ENCODE data around the gene INTU. TPM values are rescaled to one million over a fixed set of nuclear protein-coding genes. Genes with fewer than 3 reads are reported as not detected.
A peak's percentile ranks its signal among the peaks of the same experiment; 100 is the strongest.

Gene INTU
- total and polyA plus RNA-seq, 9 of the 15 experiments (the other 6 are each of a cell fraction or from before 2014, with no cell fraction given): 1.5 to 8.9 (median 3.9) TPM

DNA sequence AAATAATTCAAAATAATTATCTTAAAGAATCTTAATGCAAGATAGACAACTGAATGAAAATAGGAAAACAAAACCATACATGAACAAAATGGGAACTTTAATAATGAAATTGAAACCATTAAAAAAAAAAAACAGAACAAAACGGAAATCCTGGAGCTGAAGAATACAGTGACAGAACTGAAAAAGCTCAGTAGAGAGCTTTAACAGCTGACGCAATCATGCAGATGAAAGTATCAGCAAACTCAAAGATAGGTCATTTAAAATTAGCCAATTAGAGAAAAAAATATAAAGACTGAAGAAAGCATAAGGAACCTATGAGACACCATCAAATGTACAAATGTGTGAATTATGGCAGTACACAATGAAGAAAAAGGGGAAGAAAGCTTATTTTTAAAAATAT, 116.2 kb downstream of the INTU start (continued):
- TF ChIP-seq HLTF (IDR thresholded peaks at IDR 0.05) (peak; percentile 94), EGR1 (conservative IDR thresholded peaks at IDR 0.05) (no peak), BRF1 (IDR thresholded peaks at IDR 0.05; ENCODE audit: borderline replicate concordance, extremely low read depth, insufficient read length) (no peak), ATF3 (IDR thresholded peaks at IDR 0.05) (peak; percentile 58), ATF3 (CRISPR knock-in tag; conservative IDR thresholded peaks at IDR 0.05) (no peak), PTTG1 (tag; IDR thresholded peaks at IDR 0.05; ENCODE audit: low read depth) (no peak), BRD4 (IDR thresholded peaks at IDR 0.05) (no peak), TRIM24 (IDR thresholded peaks at IDR 0.05) (peak; percentile 93 to 94), ZSCAN32 (CRISPR knock-in tag; IDR thresholded peaks at IDR 0.05) (no peak), POLR2B (IDR thresholded peaks at IDR 0.05; ENCODE audit: low read depth, partially characterized antibody) (no peak), RBFOX2 (IDR thresholded peaks at IDR 0.05; ENCODE audit: low read depth, low read length) (no peak), SRSF1 (IDR thresholded peaks at IDR 0.05; ENCODE audit: low read depth, low read length) (no peak), PYGO2 (tag; IDR thresholded peaks at IDR 0.05) (no peak), CBX1 (IDR thresholded peaks at IDR 0.05; ENCODE audit: low read depth) (0 out of 2 replicates have a peak, but pooled peaks have one; percentile 49), HBP1 (CRISPR knock-in tag; IDR thresholded peaks at IDR 0.05) (no peak), SMARCE1 (IDR thresholded peaks at IDR 0.05) (no peak)
- TF ChIP-seq, protein P1, sequence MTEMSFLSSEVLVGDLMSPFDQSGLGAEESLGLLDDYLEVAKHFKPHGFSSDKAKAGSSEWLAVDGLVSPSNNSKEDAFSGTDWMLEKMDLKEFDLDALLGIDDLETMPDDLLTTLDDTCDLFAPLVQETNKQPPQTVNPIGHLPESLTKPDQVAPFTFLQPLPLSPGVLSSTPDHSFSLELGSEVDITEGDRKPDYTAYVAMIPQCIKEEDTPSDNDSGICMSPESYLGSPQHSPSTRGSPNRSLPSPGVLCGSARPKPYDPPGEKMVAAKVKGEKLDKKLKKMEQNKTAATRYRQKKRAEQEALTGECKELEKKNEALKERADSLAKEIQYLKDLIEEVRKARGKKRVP (CRISPR knock-in tag; IDR thresholded peaks at IDR 0.05): no peak
- TF ChIP-seq, protein P2, sequence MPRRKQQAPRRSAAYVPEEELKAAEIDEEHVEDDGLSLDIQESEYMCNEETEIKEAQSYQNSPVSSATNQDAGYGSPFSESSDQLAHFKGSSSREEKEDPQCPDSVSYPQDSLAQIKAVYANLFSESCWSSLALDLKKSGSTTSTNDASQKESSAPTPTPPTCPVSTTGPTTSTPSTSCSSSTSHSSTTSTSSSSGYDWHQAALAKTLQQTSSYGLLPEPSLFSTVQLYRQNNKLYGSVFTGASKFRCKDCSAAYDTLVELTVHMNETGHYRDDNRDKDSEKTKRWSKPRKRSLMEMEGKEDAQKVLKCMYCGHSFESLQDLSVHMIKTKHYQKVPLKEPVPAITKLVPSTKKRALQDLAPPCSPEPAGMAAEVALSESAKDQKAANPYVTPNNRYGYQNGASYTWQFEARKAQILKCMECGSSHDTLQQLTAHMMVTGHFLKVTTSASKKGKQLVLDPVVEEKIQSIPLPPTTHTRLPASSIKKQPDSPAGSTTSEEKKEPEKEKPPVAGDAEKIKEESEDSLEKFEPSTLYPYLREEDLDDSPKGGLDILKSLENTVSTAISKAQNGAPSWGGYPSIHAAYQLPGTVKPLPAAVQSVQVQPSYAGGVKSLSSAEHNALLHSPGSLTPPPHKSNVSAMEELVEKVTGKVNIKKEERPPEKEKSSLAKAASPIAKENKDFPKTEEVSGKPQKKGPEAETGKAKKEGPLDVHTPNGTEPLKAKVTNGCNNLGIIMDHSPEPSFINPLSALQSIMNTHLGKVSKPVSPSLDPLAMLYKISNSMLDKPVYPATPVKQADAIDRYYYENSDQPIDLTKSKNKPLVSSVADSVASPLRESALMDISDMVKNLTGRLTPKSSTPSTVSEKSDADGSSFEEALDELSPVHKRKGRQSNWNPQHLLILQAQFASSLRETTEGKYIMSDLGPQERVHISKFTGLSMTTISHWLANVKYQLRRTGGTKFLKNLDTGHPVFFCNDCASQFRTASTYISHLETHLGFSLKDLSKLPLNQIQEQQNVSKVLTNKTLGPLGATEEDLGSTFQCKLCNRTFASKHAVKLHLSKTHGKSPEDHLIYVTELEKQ (CRISPR knock-in tag; IDR thresholded peaks at IDR 0.05): no peak
- TF ChIP-seq, protein P3, sequence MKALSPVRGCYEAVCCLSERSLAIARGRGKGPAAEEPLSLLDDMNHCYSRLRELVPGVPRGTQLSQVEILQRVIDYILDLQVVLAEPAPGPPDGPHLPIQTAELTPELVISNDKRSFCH (CRISPR knock-in tag; IDR thresholded peaks at IDR 0.05): no peak
- TF ChIP-seq, protein P3 (tag; IDR thresholded peaks at IDR 0.05): no peak
- TF ChIP-seq, protein P4, sequence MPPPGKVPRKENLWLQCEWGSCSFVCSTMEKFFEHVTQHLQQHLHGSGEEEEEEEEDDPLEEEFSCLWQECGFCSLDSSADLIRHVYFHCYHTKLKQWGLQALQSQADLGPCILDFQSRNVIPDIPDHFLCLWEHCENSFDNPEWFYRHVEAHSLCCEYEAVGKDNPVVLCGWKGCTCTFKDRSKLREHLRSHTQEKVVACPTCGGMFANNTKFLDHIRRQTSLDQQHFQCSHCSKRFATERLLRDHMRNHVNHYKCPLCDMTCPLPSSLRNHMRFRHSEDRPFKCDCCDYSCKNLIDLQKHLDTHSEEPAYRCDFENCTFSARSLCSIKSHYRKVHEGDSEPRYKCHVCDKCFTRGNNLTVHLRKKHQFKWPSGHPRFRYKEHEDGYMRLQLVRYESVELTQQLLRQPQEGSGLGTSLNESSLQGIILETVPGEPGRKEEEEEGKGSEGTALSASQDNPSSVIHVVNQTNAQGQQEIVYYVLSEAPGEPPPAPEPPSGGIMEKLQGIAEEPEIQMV (tag; conservative IDR thresholded peaks at IDR 0.05; ENCODE audit: low read depth): no peak
